T-helper 2 cell treated with Interferon-gamma antibody and Interleukin-4, amounts not matched to agents 5 μg/mL and 100 μg/mL, for 36 hours (primary cell): ENCODE measurements around the gene STK10.

Experiments used
- DNase-seq: peaks from one replicate; pipeline ENCODE4 v3.0.0; 2021; ENCODE audit warnings: low spot score
- H3K27ac Mint-ChIP-seq: one replicate; pipeline ENCODE4 v1.8.0; 2021; ENCODE audit warnings: mild to moderate bottlenecking, mixed read lengths
- H3K27me3 Mint-ChIP-seq: one replicate; pipeline ENCODE4 v1.8.0; 2021; ENCODE audit warnings: low read depth, mixed read lengths
- H3K36me3 Mint-ChIP-seq: one replicate; pipeline ENCODE4 v1.8.0; 2021; ENCODE audit warnings: low read depth, mixed read lengths
- H3K4me1 Mint-ChIP-seq: one replicate; pipeline ENCODE4 v1.8.0; 2021; ENCODE audit warnings: low read depth, mixed read lengths
- H3K4me3 Mint-ChIP-seq: one replicate; pipeline ENCODE4 v1.8.0; 2022; ENCODE audit warnings: mild to moderate bottlenecking, moderate library complexity, mixed read lengths
- H3K9me3 Mint-ChIP-seq: one replicate; pipeline ENCODE4 v1.8.0; 2021; ENCODE audit warnings: mixed read lengths

The STK10 gene

GRCh38 chr5:172078726-172079345 lies 109.2 kb downstream of the STK10 start:
- H3K27ac Mint-ChIP-seq, result peak overlapping the region; percentile 78
- peaks cover 17% of the 10 kb centered on the region for H3K4me1 Mint-ChIP-seq
- H3K4me3 Mint-ChIP-seq, result no peak overlapping the region
- no peaks in the 10 kb centered on the region for H3K27me3 Mint-ChIP-seq
- H3K36me3 Mint-ChIP-seq, result peaks cover 77% of the 10 kb centered on the region
- H3K9me3 Mint-ChIP-seq, result no peaks in the 10 kb centered on the region
- no peak for DNase-seq

- Mint-ChIP-seq H3K36me3 (peaks cover 72% of the 10 kb centered on the region), H3K9me3 (no peaks in the 10 kb centered on the region), H3K27me3 (no peaks in the 10 kb centered on the region), H3K4me1 (peaks cover 17% of the 10 kb centered on the region), H3K4me3 (no peak overlapping the region), H3K27ac (peak overlapping the region; percentile 20)
- no peak for DNase-seq
Observed at GRCh38 chr5:172077664-172078425, 110.2 kb downstream of the STK10 start.

GRCh38 chr5:172076761-172077244 lies 111.2 kb downstream of the STK10 start:
- H3K27ac Mint-ChIP-seq, result no peak overlapping the region
- peaks cover 68% of the 10 kb centered on the region for H3K36me3 Mint-ChIP-seq
- peaks cover 23% of the 10 kb centered on the region for H3K4me1 Mint-ChIP-seq
- H3K27me3 Mint-ChIP-seq, result no peaks in the 10 kb centered on the region
- H3K4me3 Mint-ChIP-seq, result no peak overlapping the region
- no peaks in the 10 kb centered on the region for H3K9me3 Mint-ChIP-seq
- no peak for DNase-seq

GRCh38 chr5:172075656-172076055 lies 112.4 kb downstream of the STK10 start:
- Mint-ChIP-seq H3K4me1 (peaks cover 31% of the 10 kb centered on the region), H3K4me3 (no peak overlapping the region), H3K36me3 (peaks cover 67% of the 10 kb centered on the region), H3K27me3 (no peaks in the 10 kb centered on the region), H3K27ac (peak overlapping the region; percentile 62), H3K9me3 (no peaks in the 10 kb centered on the region)
- no peak for DNase-seq

GRCh38 chr5:172074896-172075295 lies 113.1 kb downstream of the STK10 start:
- Mint-ChIP-seq H3K36me3 (peaks cover 65% of the 10 kb centered on the region), H3K4me1 (peaks cover 33% of the 10 kb centered on the region), H3K27me3 (no peaks in the 10 kb centered on the region), H3K4me3 (no peak overlapping the region), H3K27ac (no peak overlapping the region), H3K9me3 (no peaks in the 10 kb centered on the region)
- no peak for DNase-seq

GRCh38 chr5:172071309-172071875 lies 116.6 kb downstream of the STK10 start:
- Mint-ChIP-seq H3K27ac (peak overlapping the region; percentile 53), H3K9me3 (no peaks in the 10 kb centered on the region), H3K27me3 (no peaks in the 10 kb centered on the region), H3K4me1 (peaks cover 49% of the 10 kb centered on the region), H3K36me3 (peaks cover 62% of the 10 kb centered on the region), H3K4me3 (peak overlapping the region; percentile 28)
- DNase-seq, result no peak

- no peaks in the 10 kb centered on the region for H3K27me3 Mint-ChIP-seq
- H3K4me1 Mint-ChIP-seq, result peaks cover 42% of the 10 kb centered on the region
- peak overlapping the region; percentile 81 for H3K27ac Mint-ChIP-seq
- no peaks in the 10 kb centered on the region for H3K9me3 Mint-ChIP-seq
- H3K4me3 Mint-ChIP-seq, result peak overlapping the region; percentile 65
- peaks cover 78% of the 10 kb centered on the region for H3K36me3 Mint-ChIP-seq
- DNase-seq, result no peak
Observed at GRCh38 chr5:172065431-172066065, 122.5 kb downstream of the STK10 start.

GRCh38 chr5:172064766-172065165 lies 123.3 kb downstream of the STK10 start:
- Mint-ChIP-seq H3K27me3 (no peaks in the 10 kb centered on the region), H3K4me3 (no peak overlapping the region), H3K9me3 (no peaks in the 10 kb centered on the region), H3K36me3 (peaks cover 81% of the 10 kb centered on the region), H3K27ac (no peak overlapping the region), H3K4me1 (peaks cover 38% of the 10 kb centered on the region)
- no peak for DNase-seq

- Mint-ChIP-seq H3K27ac (peak overlapping the region; percentile 65), H3K4me1 (peaks cover 38% of the 10 kb centered on the region), H3K4me3 (no peak overlapping the region), H3K9me3 (no peaks in the 10 kb centered on the region), H3K36me3 (peaks cover 83% of the 10 kb centered on the region), H3K27me3 (no peaks in the 10 kb centered on the region)
- DNase-seq, result no peak
Observed at GRCh38 chr5:172064358-172064757, 123.7 kb downstream of the STK10 start.

GRCh38 chr5:172063463-172064235 lies 124.4 kb downstream of the STK10 start:
- peak overlapping the region; percentile 65 for H3K27ac Mint-ChIP-seq
- H3K36me3 Mint-ChIP-seq, result peaks cover 81% of the 10 kb centered on the region
- no peak for DNase-seq
- H3K9me3 Mint-ChIP-seq, result no peaks in the 10 kb centered on the region
- peaks cover 34% of the 10 kb centered on the region for H3K4me1 Mint-ChIP-seq
- no peak overlapping the region for H3K4me3 Mint-ChIP-seq
- no peaks in the 10 kb centered on the region for H3K27me3 Mint-ChIP-seq

GRCh38 chr5:172059661-172060100 lies 128.3 kb downstream of the STK10 start:
- peaks cover 8% of the 10 kb centered on the region for H3K4me1 Mint-ChIP-seq
- H3K4me3 Mint-ChIP-seq, result no peak overlapping the region
- no peaks in the 10 kb centered on the region for H3K27me3 Mint-ChIP-seq
- no peaks in the 10 kb centered on the region for H3K9me3 Mint-ChIP-seq
- peaks cover 72% of the 10 kb centered on the region for H3K36me3 Mint-ChIP-seq
- DNase-seq, result no peak
- peak overlapping the region; percentile 3 for H3K27ac Mint-ChIP-seq

- Mint-ChIP-seq H3K9me3 (no peaks in the 10 kb centered on the region), H3K4me1 (peaks cover 4% of the 10 kb centered on the region), H3K27ac (no peak overlapping the region), H3K36me3 (peaks cover 69% of the 10 kb centered on the region), H3K4me3 (no peak overlapping the region), H3K27me3 (no peaks in the 10 kb centered on the region)
- no peak for DNase-seq
Observed at GRCh38 chr5:172058088-172058487, 129.9 kb downstream of the STK10 start.

GRCh38 chr5:172055996-172056395 lies 132.0 kb downstream of the STK10 start:
- Mint-ChIP-seq H3K36me3 (peaks cover 64% of the 10 kb centered on the region), H3K4me3 (no peak overlapping the region), H3K9me3 (no peaks in the 10 kb centered on the region), H3K27me3 (no peaks in the 10 kb centered on the region), H3K4me1 (peaks cover 4% of the 10 kb centered on the region), H3K27ac (no peak overlapping the region)
- no peak for DNase-seq
